Stimulated activated CD8-positive, alpha-beta memory T cell treated with anti-CD3 and anti-CD28 coated beads, Interleukin-7, amount 100 ng/mL, for 1 hour (primary cell): ENCODE results near the gene CNTN2.

Source experiments
- DNase-seq, 2 donors: peaks; one replicate each; pipeline ENCODE4 v3.0.0-alpha.2; 2020; ENCODE audit warnings: low read depth in 2 of 2

The CNTN2 gene

GRCh38 chr1:205124726-205125125 lies 81.7 kb downstream of the CNTN2 start:
- no peak for DNase-seq

- no peak for DNase-seq
Observed at GRCh38 chr1:205127646-205128045, 84.6 kb downstream of the CNTN2 start.
